ENCODE measurements around the gene PPP1R14D.

- TF ChIP-seq CTCF (IDR thresholded peaks at IDR 0.05; ENCODE audit: insufficient read depth, low read length) (no peak), POLR2AphosphoS5 (IDR thresholded peaks at IDR 0.05; ENCODE audit: low read depth) (no peak)
These were observed 24.8 kb downstream of the PPP1R14D start for GRCh38 chr15:40803688-40804087.

Data from HL-60 (cell line).